Heart right ventricle (tissue), 16 donors: ENCODE data around the gene CFAP99. TPM values are rescaled to one million over a fixed set of nuclear protein-coding genes. Genes with fewer than 3 reads are reported as not detected.

ENCODE experiments used
- ATAC-seq, 8 donors: fragments of 200-7000 bp; cut with Tn5 transposase; one replicate each; pipeline ENCODE4 v1.9.1; 2020; ENCODE audit warnings: mild to moderate bottlenecking in 8 of 8, moderate library complexity in 8 of 8, moderate number of reproducible peaks in 1 of 8
- DNase-seq, 2 donors: peaks; one replicate each; pipeline ENCODE4 v3.0.0-alpha.2; 2020
- H3K27ac ChIP-seq, 10 donors: fragments of 200-600 bp; sonication (generic) in 2 of 10; one replicate each; pipeline versions ENCODE4 v1.5.0 to v1.8.0; 2020 to 2022; ENCODE audit warnings: mild to moderate bottlenecking in 3 of 10
- H3K27me3 ChIP-seq, 7 donors: fragments of 200-600 bp; one replicate each; pipeline ENCODE4 v1.8.0; 2021 to 2022; ENCODE audit warnings: mild to moderate bottlenecking in 2 of 7
- H3K36me3 ChIP-seq, 9 donors: fragments of 200-600 bp; sonication (generic) in 1 of 9; one replicate each; pipeline versions ENCODE4 v1.5.0 to v1.8.0; 2020 to 2022; ENCODE audit warnings: mild to moderate bottlenecking in 2 of 9
- H3K4me1 ChIP-seq, 9 donors: fragments of 200-600 bp; sonication (generic) in 1 of 9; one replicate each; pipeline versions ENCODE4 v1.5.0 to v1.8.0; 2020 to 2022; ENCODE audit warnings: mild to moderate bottlenecking in 4 of 9
- H3K4me3 ChIP-seq, 10 donors: fragments of 200-600 bp; sonication (generic) in 2 of 10; one replicate each; pipeline versions ENCODE4 v1.5.0 to v1.8.0; 2020 to 2022; ENCODE audit warnings: mild to moderate bottlenecking in 7 of 10, moderate library complexity in 2 of 10
- H3K9me3 ChIP-seq, 11 donors: fragments of 200-600 bp in 10 of 11; sonication (generic) in 2 of 11; one replicate each; pipeline versions ENCODE4 v1.5.0 to v1.8.0; 2013 to 2022; ENCODE audit warnings: mild to moderate bottlenecking in 2 of 11, control low read depth in 1 of 11, moderate library complexity in 1 of 11
- CTCF ChIP-seq, 9 donors: fragments of 200-600 bp; sonication (generic) in 2 of 9; IDR thresholded peaks; one replicate each; pipeline versions ENCODE4 v1.5.0 to v1.8.0; 2021 to 2022; ENCODE audit warnings: antibody characterized with exemption in 9 of 9, mild to moderate bottlenecking in 5 of 9, moderate library complexity in 1 of 9
- WGBS, 2 donors: extraction: QIAGEN DNeasy Blood & Tissue Kit; methylation state at CpG; one replicate each; pipeline ENCODE4 v1.1.7; 2013; ENCODE audit warnings: inconsistent platforms in 1 of 2; 5-methylcytosine and 5-hydroxymethylcytosine counted together
- intact Hi-C, 10 donors: fragments of 100-400 bp; cut with DNase I; formaldehyde crosslinking; loops; one replicate each; pipeline versions ENCODE4 v1.11.1 to v1.14.2; 2022
- polyA plus RNA-seq, 2 donors: library from polyadenylated mRNA; stranded (reverse); fragments of 200-250 nt; gene quantifications; one replicate each; pipeline ENCODE4 v1.2.3, GENCODE V29; 2013
- total RNA-seq, 10 donors: library from RNA; stranded (reverse); fragmentation: NEBNext Ultra II Directional in 3 of 10; extraction: Animal tissue kit (Norgen Biotek cat#: 25700) in 3 of 10; gene quantifications; one replicate each; pipeline versions ENCODE4 v1.2.1 to v1.2.4, GENCODE V29; 2021 to 2023
- donor health status: Arrhythmogenic right ventricular cardiomyopathy.
- donor health status: ischemic (EF 13 %, LVEDD 7.1; RV severe dilation, severe dysfunction).
- donor health status: healthy with polysubstance abuse.
- donor health status: DM: no; HTN: yes; CAD: no.
- donor health status: DM: no; HTN: no; CAD: no.
- donor health status: ischemic (EF 25% LVEDD 6.9; RV normal size, moderate dysfunction).
- donor health status: ischemic (EF 25% LVEDD 5.7; RV mildly dilated, moderate dysfunction).
- donor health status: healthy.
- donor health status: DM: yes; HTN: yes; CAD: no.
- donor health status: Ischemic cardiomyopathy.
- donor health status: ischemic (EF 35%, LVEDD 5.7; RV mildly dilated, moderate dysfunction).
- donor health status: nonischemic (EF 11% LVEDD 7.7; RV severe dilation, severe dysfunction).
- donor health status: DM: yes; HTN: yes; CAD: no.
- donor health status: PGD.
- donor health status: ischemic (EF 29% LVEDD 5.4; RV normal size, mild dysfunction).
- donor health status: nonischemic (EF 23%, LVEDD 6.1; RV moderate dilation, normal function).

Gene CFAP99
- total and polyA plus RNA-seq, 12 donors: not detected

DNA sequence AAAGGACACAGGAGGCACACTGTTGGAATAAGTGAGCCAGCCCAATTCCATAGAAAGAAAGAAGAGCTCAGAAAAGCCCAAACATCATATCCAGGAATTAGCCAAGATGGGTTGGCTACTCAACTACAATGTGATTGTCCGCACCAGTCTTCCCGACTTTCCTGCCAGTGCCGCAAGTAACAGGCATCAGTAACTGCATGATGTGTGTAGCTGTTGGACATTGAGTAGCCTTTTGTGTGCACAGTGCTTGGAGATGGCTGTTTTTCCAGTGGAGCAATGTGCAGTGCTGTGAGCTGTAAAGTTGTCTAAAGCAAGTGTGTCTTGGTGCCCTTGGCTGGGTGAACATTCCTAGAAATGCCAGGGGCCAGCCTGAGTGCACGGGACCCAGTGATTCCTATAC, 88.5 kb downstream of the CFAP99 start:
- ATAC-seq: no peak
- WGBS, 2 donors: 88 to 90% methylated on average over 4 of the region's 4 CpGs
- Histone ChIP-seq H3K27ac (no peak overlapping the region), H3K27me3 (no peaks in the 10 kb centered on the region), H3K4me1 (peaks cover 0 to 7% (median 0%) of the 10 kb centered on the region in 9 donors), H3K4me3 (no peak overlapping the region), H3K9me3 (no peaks in the 10 kb centered on the region), H3K36me3 (peaks cover 0 to 90% (median 21%) of the 10 kb centered on the region in 9 donors)
- intact Hi-C loops: no loop called here
- no peak for DNase-seq
- TF ChIP-seq CTCF (IDR thresholded peaks at IDR 0.05): no peak

DNA sequence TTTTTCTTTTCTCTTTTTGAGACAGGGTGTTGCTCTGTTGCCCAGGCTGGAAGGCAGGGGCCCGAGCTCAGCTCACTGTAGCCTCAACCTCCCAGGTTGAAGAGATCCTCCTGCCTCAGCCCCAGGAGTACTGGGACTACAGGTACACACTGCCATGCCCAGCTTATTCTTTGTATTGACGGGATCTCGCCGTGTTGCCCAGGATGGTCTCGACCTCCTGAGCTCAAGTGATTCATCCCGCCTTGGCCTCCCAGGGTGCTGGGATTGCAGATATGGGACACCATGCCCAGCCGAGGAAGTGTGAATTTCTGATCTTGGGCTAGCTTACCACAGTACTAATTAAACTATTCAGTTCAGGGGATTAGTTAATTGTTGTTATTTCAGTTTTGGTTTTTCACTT, 89.1 kb downstream of the CFAP99 start:
- TF ChIP-seq CTCF (IDR thresholded peaks at IDR 0.05): no peak
- DNase-seq (no peak), ATAC-seq (no peak)
- intact Hi-C loops: no loop called here
- no peak overlapping the region for H3K27ac ChIP-seq
- no peaks in the 10 kb centered on the region for H3K9me3 ChIP-seq
- H3K36me3 ChIP-seq: peaks cover 0 to 90% (median 20%) of the 10 kb centered on the region in 9 donors
- H3K27me3 ChIP-seq: no peaks in the 10 kb centered on the region
- H3K4me3 ChIP-seq: no peak overlapping the region
- 93 to 96% methylated on average over 7 of the region's 7 CpGs for WGBS, 2 donors
- peaks cover 0 to 7% (median 0%) of the 10 kb centered on the region in 9 donors for H3K4me1 ChIP-seq

DNA sequence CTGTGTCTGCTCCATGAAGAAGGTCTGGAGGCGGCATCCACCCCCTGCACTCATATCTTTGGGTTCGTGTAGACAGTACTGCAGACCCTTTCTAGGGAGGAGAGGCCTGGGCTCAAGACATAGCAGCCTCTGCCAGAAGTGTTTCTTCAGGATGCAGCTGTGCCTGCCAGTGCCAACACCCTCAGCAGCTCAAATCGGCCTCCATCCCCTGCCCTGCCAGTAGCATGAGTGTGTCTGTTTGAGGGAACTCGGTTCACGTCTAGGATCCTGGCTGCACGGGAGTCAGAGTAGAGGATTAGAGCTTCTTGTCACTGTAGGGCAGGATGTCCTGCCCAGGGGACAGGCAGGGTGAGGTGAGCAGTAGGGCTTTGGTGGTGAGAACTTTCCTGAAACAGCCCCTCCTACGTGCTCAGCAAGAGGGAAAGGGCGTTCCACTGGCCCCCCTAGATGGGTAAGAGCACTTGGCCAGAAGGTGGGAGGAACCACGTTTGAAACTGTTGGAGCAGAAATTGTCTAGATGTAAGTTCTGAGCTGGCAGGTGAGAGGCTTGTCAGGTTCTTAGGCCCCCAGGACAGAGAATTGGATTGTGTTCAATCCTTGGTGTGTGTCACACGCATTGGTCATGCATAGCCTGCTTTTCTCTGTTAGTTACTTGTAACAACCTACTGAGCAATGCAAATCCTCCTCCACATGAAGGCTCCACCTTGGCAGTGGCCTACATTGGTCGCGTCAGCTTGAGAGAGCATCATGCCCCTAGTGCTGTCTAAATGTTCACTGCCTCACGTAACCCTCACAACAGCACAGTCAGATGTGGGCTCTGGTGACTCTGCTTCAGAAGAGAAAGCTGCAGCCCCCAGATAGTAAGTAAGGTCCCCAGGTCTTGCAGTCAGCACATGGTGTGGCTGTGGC, 91.8 kb downstream of the CFAP99 start:
- intact Hi-C loops: no loop called here
- DNase-seq (no peak), ATAC-seq (no peak)
- no peaks in the 10 kb centered on the region for H3K27me3 ChIP-seq
- no peaks in the 10 kb centered on the region for H3K9me3 ChIP-seq
- H3K4me1 ChIP-seq: peaks cover 0 to 11% (median 4%) of the 10 kb centered on the region in 9 donors
- peaks cover 0 to 93% (median 28%) of the 10 kb centered on the region in 9 donors for H3K36me3 ChIP-seq
- no peak for TF ChIP-seq CTCF (IDR thresholded peaks at IDR 0.05)
- no peak overlapping the region for H3K27ac ChIP-seq
- no peak overlapping the region for H3K4me3 ChIP-seq
- 83 to 86% methylated on average over 13 of the region's 13 CpGs for WGBS, 2 donors

- 62 to 72% methylated on average over 9 of the region's 9 CpGs for WGBS, 2 donors
- no peak for DNase-seq
These were observed 92.9 kb downstream of the CFAP99 start for GRCh38 chr4:2511645-2512131.

More at GRCh38 chr4:2511645-2512131, 92.9 kb downstream of the CFAP99 start:
- intact Hi-C loops: no loop called here
- Histone ChIP-seq H3K4me3 (no peak overlapping the region), H3K4me1 (peaks cover 6 to 21% (median 15%) of the 10 kb centered on the region in 9 donors), H3K27me3 (no peaks in the 10 kb centered on the region), H3K36me3 (peaks cover 0 to 89% (median 28%) of the 10 kb centered on the region in 9 donors), H3K27ac (no peak overlapping the region), H3K9me3 (no peaks in the 10 kb centered on the region)
- no peak for TF ChIP-seq CTCF (IDR thresholded peaks at IDR 0.05)
- no peak for ATAC-seq

Other genes with a start within 250 kb of the CFAP99 start
- gene HAUS3, start 176.8 kb upstream of the CFAP99 start, total RNA-seq: 1 to 10 TPM; 4.0 to 7.3 (median 6.5) TPM
- 10 to 100 TPM in 1 of 2 donors, 1 to 10 TPM in 1; 3.5 to 10.5 TPM for gene HAUS3, start 176.8 kb upstream of the CFAP99 start, polyA plus RNA-seq
- 1 to 10 TPM; 1.3 to 3.1 (median 2.1) TPM for gene POLN, start 176.8 kb upstream of the CFAP99 start, total RNA-seq
- gene POLN, start 176.8 kb upstream of the CFAP99 start, polyA plus RNA-seq: 1 to 10 TPM in 1 of 2 donors, under 1 TPM in 1; 0.97 to 2.4 TPM
- gene MXD4, start 156.8 kb upstream of the CFAP99 start, total RNA-seq: 10 to 100 TPM; 19.1 to 44.2 (median 27.9) TPM
- 10 to 100 TPM; 29.6 to 82.2 TPM for gene MXD4, start 156.8 kb upstream of the CFAP99 start, polyA plus RNA-seq
- 1 to 10 TPM; 2.3 to 9.9 (median 3.3) TPM for gene ZFYVE28, start 310 bp upstream of the CFAP99 start, total RNA-seq
- gene ZFYVE28, start 310 bp upstream of the CFAP99 start, polyA plus RNA-seq: 1 to 10 TPM; 3.3 to 6.3 TPM
- 10 to 100 TPM; 27.4 to 42.1 (median 30.6) TPM for gene RNF4, start 50.2 kb downstream of the CFAP99 start, total RNA-seq
- gene RNF4, start 50.2 kb downstream of the CFAP99 start, polyA plus RNA-seq: 10 to 100 TPM; 13.4 to 19.3 TPM
- 10 to 100 TPM; 12.6 to 20.6 (median 16.3) TPM for gene FAM193A, start 117.7 kb downstream of the CFAP99 start, total RNA-seq
- gene FAM193A, start 117.7 kb downstream of the CFAP99 start, polyA plus RNA-seq: 10 to 100 TPM in 1 of 2 donors, 1 to 10 TPM in 1; 7.5 to 14.3 TPM